Measurements from ENCODE around the gene TBCD. TPM values are rescaled to one million over a fixed set of nuclear protein-coding genes. Genes with fewer than 3 reads are reported as not detected.

TBCD gene
- total and polyA plus RNA-seq, 9 of the 15 experiments (the other 6 are each of a cell fraction or from before 2014, with no cell fraction given): 8.9 to 98.5 (median 28.0) TPM

GRCh38 chr17:82737967-82738877, 13.6 kb upstream of the TBCD start (continued):
- TF ChIP-seq TFE3 (CRISPR knock-in tag; IDR thresholded peaks at IDR 0.05): no peak
- TF ChIP-seq RBM22 (IDR thresholded peaks at IDR 0.05; ENCODE audit: low read depth, low read length, poor library complexity, severe bottlenecking): no peak
- TF ChIP-seq MYC (IDR thresholded peaks at IDR 0.05; ENCODE audit: low read depth, low read length): 0 out of 2 replicates have a peak, but pooled peaks have one; percentile 46
- TF ChIP-seq MYC (CRISPR knock-in tag; IDR thresholded peaks at IDR 0.05; ENCODE audit: borderline replicate concordance, low read depth): no peak
- no peak for TF ChIP-seq ZNF445 (CRISPR knock-in tag; IDR thresholded peaks at IDR 0.05; ENCODE audit: low read depth)
- peak; percentile 67 for TF ChIP-seq NCOR1 (IDR thresholded peaks at IDR 0.05)
- TF ChIP-seq SMC3 (conservative IDR thresholded peaks at IDR 0.05; ENCODE audit: insufficient read depth, low read depth, low read length): no peak
- TF ChIP-seq E2F8 (IDR thresholded peaks at IDR 0.05; ENCODE audit: low read depth, partially characterized antibody): no peak
- no peak for TF ChIP-seq SIX5 (IDR thresholded peaks at IDR 0.05; ENCODE audit: borderline replicate concordance in 1 of 2, insufficient read depth in 1 of 2, low read depth in 1 of 2, low read length in 2 of 2)
- no peak for TF ChIP-seq PBX2 (CRISPR knock-in tag; IDR thresholded peaks at IDR 0.05; ENCODE audit: low read depth)
- no peak for TF ChIP-seq PBX2 (tag; conservative IDR thresholded peaks at IDR 0.05; ENCODE audit: low read depth)
- 0 out of 4 replicates have a peak, but pooled peaks of 1 of the 2 experiments have one; percentile 36 for TF ChIP-seq HDAC1 (IDR thresholded peaks at IDR 0.05)
- peak in 1 of 2 experiments; percentile 78; a peak in 3 of 4 replicates for TF ChIP-seq FOXK2 (conservative IDR thresholded peaks at IDR 0.05 in 1 of 2, IDR thresholded peaks at IDR 0.05 in 1 of 2; ENCODE audit: low read depth in 2 of 2)
- peak; percentile 48; the same call in 1 of the 2 replicates for TF ChIP-seq CREB3 (tag; conservative IDR thresholded peaks at IDR 0.05; ENCODE audit: low read depth)
- TF ChIP-seq TFAP4 (CRISPR knock-in tag; IDR thresholded peaks at IDR 0.05; ENCODE audit: borderline replicate concordance): peak; percentile 91
- TF ChIP-seq FOS (IDR thresholded peaks at IDR 0.05; ENCODE audit: extremely low read depth, insufficient read length): no peak
